CD1c-positive myeloid dendritic cell (primary cell): ENCODE results near the gene KLK10.

Experiments
- DNase-seq: peaks from one replicate; pipeline ENCODE4 v3.0.0-alpha.2; 2016; ENCODE audit errors: extremely low spot score

KLK10 gene, protein sequence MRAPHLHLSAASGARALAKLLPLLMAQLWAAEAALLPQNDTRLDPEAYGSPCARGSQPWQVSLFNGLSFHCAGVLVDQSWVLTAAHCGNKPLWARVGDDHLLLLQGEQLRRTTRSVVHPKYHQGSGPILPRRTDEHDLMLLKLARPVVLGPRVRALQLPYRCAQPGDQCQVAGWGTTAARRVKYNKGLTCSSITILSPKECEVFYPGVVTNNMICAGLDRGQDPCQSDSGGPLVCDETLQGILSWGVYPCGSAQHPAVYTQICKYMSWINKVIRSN

GRCh38 chr19:51019544-51019925 is at the start of gene KLK10:
Gene KLK10 (minus strand): TSS chr19:51019709. CDS start chr19:51019130, 579 bp downstream.
- DNase-seq, result no peak

GRCh38 chr19:51066393-51067186 is 47.1 kb upstream of the KLK10 start:
- no peak for DNase-seq

DNA sequence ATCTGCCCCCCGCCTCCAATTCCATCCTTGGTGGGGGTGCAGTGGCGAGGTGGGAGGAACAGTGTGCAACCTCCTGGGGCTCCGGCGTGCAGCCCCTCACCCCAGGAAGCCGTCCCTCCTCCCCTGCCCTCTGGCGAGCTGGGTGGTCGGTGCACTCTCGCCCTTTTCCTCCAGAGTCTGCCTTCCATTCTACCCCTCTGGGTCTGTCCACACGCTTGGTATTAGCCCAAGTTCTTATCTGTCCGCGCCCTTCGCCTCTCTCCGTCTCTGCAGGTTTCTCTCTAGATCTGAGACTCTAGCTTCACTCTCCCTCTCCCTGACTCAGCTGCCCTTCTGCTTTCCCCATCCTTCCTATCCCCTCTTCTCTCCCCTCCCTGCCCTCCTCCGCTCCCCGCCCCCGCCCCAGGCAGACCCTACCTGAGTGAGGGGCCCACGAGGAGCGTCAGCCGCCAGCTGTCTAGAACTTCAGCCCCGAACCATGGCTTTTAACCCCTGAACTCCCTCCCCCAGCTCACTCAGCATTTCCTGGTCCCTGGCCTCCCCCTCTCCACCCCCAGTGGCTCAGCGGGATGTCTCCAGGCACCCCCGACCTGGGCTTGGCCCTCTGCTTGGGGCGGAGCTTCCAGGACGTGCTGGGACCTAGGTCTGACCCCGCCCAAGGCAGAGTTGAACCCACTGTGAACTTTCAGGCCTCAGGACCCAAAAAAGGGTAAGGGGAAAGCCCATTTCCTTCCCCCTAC is 45.9 kb upstream of the KLK10 start:
- DNase-seq, result no peak

- peak; percentile 10 for DNase-seq
Observed at GRCh38 chr19:51064534-51065220, 45.2 kb upstream of the KLK10 start, which contains the start of gene KLK13. Gene KLK13 (minus strand): TSS chr19:51065092. CDS start chr19:51065067, 25 bp downstream.

- no peak for DNase-seq
Observed at GRCh38 chr19:51063664-51064063, 44.2 kb upstream of the KLK10 start.

DNA sequence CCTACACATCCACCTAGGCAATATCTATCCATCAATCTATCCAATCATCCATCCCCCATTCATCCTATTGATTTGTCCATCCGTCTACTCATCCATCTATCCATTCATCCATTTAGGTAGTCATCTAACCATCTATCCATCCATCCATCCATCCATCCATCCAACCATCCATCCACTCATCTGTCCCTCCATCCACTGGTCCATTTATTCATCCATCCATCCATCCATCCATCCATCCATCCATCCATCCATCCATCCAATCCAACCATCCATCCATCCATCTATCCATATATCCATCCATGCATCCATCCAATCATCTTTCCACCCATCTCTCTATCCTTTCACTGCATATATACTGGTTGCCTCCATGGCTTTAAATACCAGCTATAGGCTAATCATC is 41.5 kb upstream of the KLK10 start:
- no peak for DNase-seq

- no peak for DNase-seq
Observed at GRCh38 chr19:51060336-51060735, 40.8 kb upstream of the KLK10 start.

DNA sequence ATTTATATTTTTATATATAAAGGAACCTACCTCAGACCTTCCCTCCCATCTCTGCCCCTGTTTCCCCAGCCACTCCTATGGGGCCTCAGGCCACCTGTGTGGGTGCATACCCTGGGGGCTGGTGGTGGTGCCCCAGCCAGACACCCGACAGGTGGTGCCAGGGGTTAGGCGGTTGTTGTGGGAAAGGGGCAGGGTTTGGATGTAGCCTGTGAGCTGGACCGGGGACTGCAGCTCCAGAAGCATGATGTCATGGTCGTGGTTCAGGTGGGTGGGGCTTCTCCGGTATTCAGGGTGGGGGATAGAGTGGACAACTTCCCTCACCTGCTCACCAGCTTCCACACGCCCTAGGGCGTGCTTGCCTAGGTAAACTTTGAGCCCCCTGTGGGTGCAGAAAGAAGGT is 40.2 kb upstream of the KLK10 start:
- DNase-seq, result no peak

DNA sequence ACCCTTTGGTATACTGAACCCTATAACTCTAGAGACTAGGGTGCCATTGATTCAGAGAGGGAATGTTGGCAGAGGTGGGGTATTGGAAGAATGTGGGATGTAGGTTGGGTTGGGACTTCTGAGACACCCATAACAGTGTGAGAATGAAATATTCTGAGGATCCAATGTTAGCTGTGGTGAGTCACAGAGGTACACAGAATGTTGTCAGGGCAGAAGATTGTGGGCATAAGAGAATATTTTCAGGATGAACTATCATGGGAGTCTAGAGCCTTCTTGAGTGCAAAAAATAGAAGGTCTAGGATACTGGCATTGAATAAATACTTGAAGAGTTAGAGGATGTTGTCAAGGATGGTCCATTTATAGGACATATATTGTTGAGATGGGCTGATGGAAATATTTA is 36.4 kb upstream of the KLK10 start:
- no peak for DNase-seq

DNA sequence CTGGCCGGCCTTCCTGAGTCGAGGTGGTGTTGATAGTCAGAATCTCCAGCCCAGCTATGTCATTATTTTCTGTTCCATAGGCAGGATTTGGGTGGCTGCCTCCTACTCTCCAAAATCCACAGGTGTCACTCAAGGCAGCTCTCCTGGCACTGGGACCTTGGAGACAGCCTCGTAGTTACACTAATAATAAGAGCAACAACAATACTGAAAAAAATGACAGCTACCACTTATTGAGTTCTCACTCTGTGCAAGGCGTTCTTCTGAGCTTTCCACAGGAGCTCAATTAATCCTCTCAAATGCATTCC is 27.5 kb upstream of the KLK10 start:
- no peak for DNase-seq

GRCh38 chr19:51044327-51044726 is 24.8 kb upstream of the KLK10 start:
- no peak for DNase-seq

- DNase-seq, result no peak
Observed at GRCh38 chr19:51043497-51043896, 24.0 kb upstream of the KLK10 start.

DNA sequence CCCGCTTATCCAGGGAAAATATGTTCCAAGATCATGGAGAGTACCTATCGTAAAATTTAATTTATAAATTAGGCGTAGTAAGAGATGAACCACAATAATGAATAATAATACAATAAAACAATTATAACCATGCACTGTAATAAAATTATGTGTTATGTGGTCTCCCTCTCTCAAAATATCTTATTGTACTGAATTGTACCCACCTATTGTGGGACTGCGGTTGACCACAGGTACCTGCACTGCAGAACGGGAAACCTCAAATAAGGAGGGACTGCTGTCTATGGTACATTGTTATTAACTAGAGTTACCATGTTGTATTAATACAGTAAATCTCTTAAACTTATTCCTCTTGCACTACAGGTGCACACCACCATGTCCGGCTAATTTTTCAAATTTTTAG is 20.6 kb upstream of the KLK10 start:
- DNase-seq, result no peak

- DNase-seq, result peak; percentile 16
Observed at GRCh38 chr19:51036519-51036918, 17.0 kb upstream of the KLK10 start.

GRCh38 chr19:51034704-51035103 is 15.2 kb upstream of the KLK10 start, which contains the start of gene KLK12:
Gene KLK12 (minus strand): TSS chr19:51035002. CDS start chr19:51034621, 381 bp downstream.
- no peak for DNase-seq

DNA sequence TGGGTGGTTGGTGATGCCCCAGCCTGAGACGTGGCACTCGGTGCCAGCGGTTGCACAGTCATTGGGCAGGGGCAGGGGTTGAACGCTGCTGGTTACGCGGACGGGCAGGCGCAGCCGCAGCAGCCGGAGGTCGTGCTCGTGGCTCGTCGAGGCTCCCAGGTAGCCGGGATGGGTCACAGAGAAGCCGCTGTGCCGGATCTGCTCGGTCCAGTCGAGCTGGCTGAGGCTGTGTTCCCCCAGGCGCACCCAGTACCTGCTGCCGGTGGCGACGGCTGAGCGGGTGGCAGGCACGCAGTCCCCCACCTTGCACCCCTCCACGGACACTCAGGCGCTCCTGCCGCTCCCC is 12.3 kb upstream of the KLK10 start:
- DNase-seq, result no peak

DNA sequence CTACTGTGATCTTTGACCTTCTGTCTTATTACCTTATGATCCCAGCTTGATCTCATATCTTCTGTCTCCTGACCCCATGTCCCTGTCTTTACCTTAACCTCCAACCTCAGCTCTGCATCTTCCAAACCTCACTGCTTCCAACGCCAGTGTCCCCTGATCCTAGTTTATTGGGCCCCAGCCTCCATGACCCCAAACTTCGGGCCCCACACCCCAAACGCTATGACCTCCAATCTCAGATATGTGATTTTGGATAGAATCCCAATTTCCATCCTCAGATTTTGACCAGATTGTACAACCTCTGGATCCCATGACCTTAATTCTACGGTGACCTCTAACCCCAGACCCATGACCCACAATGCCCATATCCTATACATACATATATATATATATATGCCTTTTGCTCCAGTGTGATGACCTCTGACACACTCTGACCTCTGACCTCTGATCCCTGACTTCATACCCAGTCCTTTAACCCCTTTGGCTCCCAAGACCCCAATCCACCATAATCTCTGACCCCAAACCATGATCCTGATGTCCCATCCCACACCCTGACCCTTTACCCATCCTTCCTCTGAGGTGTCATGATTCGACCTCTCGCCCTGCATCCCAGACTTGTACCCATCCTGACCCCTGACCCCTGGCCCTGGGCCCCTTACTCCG is 11.8 kb upstream of the KLK10 start:
- DNase-seq, result no peak

DNA sequence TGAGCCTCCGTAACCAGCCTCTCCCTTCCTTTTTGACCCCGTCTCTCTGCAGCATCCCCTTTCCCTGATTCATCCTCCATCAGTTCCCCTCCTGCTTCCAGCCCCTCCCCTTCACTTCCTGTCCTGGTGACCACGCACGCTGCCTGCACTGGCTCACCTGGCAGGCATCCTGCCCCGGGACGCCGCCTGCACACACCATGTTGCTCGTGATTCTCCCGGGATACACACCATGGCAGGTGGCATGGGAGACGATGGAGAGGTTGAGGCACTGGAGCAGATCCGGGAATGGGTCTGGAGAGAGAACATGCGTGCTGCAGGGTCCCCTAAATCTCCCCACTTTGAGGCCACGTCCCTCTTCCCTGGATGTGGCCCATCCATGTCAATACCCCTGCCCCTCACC is 11.1 kb upstream of the KLK10 start:
- no peak for DNase-seq

GRCh38 chr19:51029718-51030117 is 10.2 kb upstream of the KLK10 start:
- DNase-seq, result no peak

- DNase-seq, result no peak
Observed at GRCh38 chr19:51027873-51028272, 8.4 kb upstream of the KLK10 start.

- DNase-seq, result no peak
Observed at GRCh38 chr19:51027126-51027806, 7.8 kb upstream of the KLK10 start.
